GM13977 (cell line): ENCODE data around the gene CA5A.

Experiments
- DNase-seq: peaks from one replicate; pipeline ENCODE4 v3.0.0; 2012; ENCODE audit warnings: low spot score
- in situ Hi-C: fragments of 300-500 bp; cut with MboI; formaldehyde crosslinking; loops from one replicate; pipeline ENCODE4 v1.12.0; 2022; ENCODE audit warnings: low sequenced_read_pairs, low pct_unique_long_range_greater_than_20kb, mixed read lengths, inconsistent platforms; ENCODE audit not compliant: unreplicated experiment
- TF ChIP-seq, protein P1 (sequence below): IDR thresholded peaks from 2 replicates; pipeline ENCODE4 v1.5.1; 2012; ENCODE audit warnings: mild to moderate bottlenecking, control low read depth; ENCODE audit not compliant: insufficient read depth; ENCODE audit errors: extremely low read depth, missing control alignments

CA5A gene

DNA sequence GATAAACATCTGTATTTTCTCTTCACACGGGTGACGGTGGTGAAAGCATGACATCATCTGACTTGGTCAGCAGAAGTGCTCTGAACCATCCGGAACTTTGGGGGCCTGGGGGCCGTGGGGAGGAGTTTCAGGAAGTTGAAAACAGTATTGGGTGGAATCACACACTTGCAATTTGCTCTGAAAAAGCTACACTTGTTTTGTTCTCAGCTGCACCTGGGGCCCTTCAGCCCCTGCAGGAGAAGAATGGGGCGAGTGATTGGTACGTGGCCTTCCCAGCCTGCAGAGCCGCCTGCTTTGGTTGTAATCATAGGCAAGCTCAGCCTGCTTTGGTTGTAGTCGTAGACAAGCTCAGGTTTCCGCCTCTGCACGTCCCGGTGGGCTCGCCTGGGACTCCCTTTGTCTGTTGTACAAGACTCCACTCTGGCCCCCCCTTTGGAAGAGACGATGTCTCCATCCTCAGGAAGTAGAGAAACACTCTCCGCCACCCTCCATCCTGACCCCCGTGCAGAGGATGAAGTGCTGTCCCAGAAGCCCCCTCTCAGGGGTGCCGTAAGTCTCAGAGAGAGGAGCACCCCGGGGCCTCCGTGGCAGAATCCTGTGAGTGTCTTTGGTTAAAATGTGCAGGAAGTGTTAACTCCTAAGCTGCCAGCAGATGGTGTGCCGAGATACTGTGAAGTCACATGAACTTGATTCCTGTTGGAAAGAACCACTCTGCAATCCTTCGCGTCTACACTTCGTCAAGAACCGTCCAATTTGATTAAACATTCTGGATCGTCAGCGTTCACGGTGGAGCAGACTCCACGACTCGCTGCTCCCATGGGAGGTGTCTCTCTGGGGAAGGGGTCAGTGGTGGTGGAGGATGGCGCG, 20.3 kb upstream of the CA5A start:
- TF ChIP-seq, protein P1, sequence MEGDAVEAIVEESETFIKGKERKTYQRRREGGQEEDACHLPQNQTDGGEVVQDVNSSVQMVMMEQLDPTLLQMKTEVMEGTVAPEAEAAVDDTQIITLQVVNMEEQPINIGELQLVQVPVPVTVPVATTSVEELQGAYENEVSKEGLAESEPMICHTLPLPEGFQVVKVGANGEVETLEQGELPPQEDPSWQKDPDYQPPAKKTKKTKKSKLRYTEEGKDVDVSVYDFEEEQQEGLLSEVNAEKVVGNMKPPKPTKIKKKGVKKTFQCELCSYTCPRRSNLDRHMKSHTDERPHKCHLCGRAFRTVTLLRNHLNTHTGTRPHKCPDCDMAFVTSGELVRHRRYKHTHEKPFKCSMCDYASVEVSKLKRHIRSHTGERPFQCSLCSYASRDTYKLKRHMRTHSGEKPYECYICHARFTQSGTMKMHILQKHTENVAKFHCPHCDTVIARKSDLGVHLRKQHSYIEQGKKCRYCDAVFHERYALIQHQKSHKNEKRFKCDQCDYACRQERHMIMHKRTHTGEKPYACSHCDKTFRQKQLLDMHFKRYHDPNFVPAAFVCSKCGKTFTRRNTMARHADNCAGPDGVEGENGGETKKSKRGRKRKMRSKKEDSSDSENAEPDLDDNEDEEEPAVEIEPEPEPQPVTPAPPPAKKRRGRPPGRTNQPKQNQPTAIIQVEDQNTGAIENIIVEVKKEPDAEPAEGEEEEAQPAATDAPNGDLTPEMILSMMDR = peak; percentile 64
- in situ Hi-C loops = loop anchor here (25.0 kb wide), 1 partner anchor 481 kb away; no protein-coding TSS in a partner anchor
- DNase-seq = peak; percentile 83

- no peak for DNase-seq
- in situ Hi-C loops = loop anchor here (25.0 kb wide), 1 partner anchor 481 kb away; no protein-coding TSS in a partner anchor
- TF ChIP-seq, protein P1 = no peak
Observed at GRCh38 chr16:87956098-87956364, 19.7 kb upstream of the CA5A start.

- TF ChIP-seq, protein P1 = no peak
- in situ Hi-C loops = loop anchor here (25.0 kb wide), 1 partner anchor 482 kb away; no protein-coding TSS in a partner anchor
- no peak for DNase-seq
Observed at GRCh38 chr16:87955302-87956097, 19.2 kb upstream of the CA5A start.

- no peak for DNase-seq
- in situ Hi-C loops = loop anchor here (25.0 kb wide), 1 partner anchor 482 kb away; no protein-coding TSS in a partner anchor
- TF ChIP-seq, protein P1 = no peak
Observed at GRCh38 chr16:87954826-87955225, 18.5 kb upstream of the CA5A start.

GRCh38 chr16:87954361-87954760, 18.0 kb upstream of the CA5A start:
- TF ChIP-seq, protein P1 = no peak
- no peak for DNase-seq
- in situ Hi-C loops = loop anchor here (25.0 kb wide), 1 partner anchor 483 kb away; no protein-coding TSS in a partner anchor
